ENCODE measurements around the gene PRF1.

GRCh38 chr10:70600512-70601395 is 1.8 kb downstream of the PRF1 start:
- TF ChIP-seq CTCF (IDR thresholded peaks at IDR 0.05) (no peak), POLR2A (IDR thresholded peaks at IDR 0.05) (no peak)

Data from thyroid gland (tissue), 4 donors.